Measurements from ENCODE around the gene ATG3.

- TF ChIP-seq ATF2 (IDR thresholded peaks at IDR 0.05; ENCODE audit: low read length): no peak
- no peak for TF ChIP-seq CEBPB (IDR thresholded peaks at IDR 0.05; ENCODE audit: low read depth, low read length)
- no peak for TF ChIP-seq ASH2L (IDR thresholded peaks at IDR 0.05; ENCODE audit: low read length)
- TF ChIP-seq POLR2AphosphoS5 (IDR thresholded peaks at IDR 0.05; ENCODE audit: low read depth, low read length): no peak
- TF ChIP-seq JUN (IDR thresholded peaks at IDR 0.05; ENCODE audit: low read depth, low read length): no peak
These were observed 49.4 kb downstream of the ATG3 start for GRCh38 chr3:112512320-112512719.
